Calu3 (cell line): Measurements from ENCODE around the gene SPATC1L. TPM values are rescaled to one million over a fixed set of nuclear protein-coding genes. Genes with fewer than 3 reads are reported as not detected.

Experiments used
- BruUV-seq: library from RNA; stranded (reverse); fragments of 400-500 nt; replicated peaks from 2 replicates; lab custom pipeline; 2021; lab: Mats Ljungman, UMichigan
- CTCF ChIA-PET: fragments of 300-600 bp; sonication (Branson Sonifier 250); formaldehyde crosslinking; loops from one replicate; lab custom pipeline; 2022; ENCODE audit warnings: antibody characterized with exemption; lab: Charles Lee
- DNase-seq: peaks from one replicate; pipeline ENCODE4 v3.0.0; 2022
- H3K27ac Mint-ChIP-seq: one replicate; pipeline ENCODE4 v1.8.0; 2022; ENCODE audit warnings: mixed read lengths; ENCODE audit not compliant: unreplicated experiment
- H3K27me3 Mint-ChIP-seq: one replicate; pipeline ENCODE4 v1.8.0; 2022; ENCODE audit warnings: mixed read lengths; ENCODE audit not compliant: unreplicated experiment
- H3K36me3 Mint-ChIP-seq: one replicate; pipeline ENCODE4 v1.8.0; 2022; ENCODE audit warnings: mild to moderate bottlenecking, moderate library complexity, mixed read lengths; ENCODE audit not compliant: insufficient read depth, unreplicated experiment
- H3K4me1 Mint-ChIP-seq: one replicate; pipeline ENCODE4 v1.8.0; 2022; ENCODE audit warnings: mild to moderate bottlenecking, low read depth, mixed read lengths; ENCODE audit not compliant: unreplicated experiment
- H3K4me3 Mint-ChIP-seq: one replicate; pipeline ENCODE4 v1.8.0; 2022; ENCODE audit warnings: mild to moderate bottlenecking, low read depth, moderate library complexity, mixed read lengths; ENCODE audit not compliant: unreplicated experiment
- H3K9me3 Mint-ChIP-seq: one replicate; pipeline ENCODE4 v1.8.0; 2022; ENCODE audit warnings: low read depth, mixed read lengths; ENCODE audit not compliant: unreplicated experiment
- CTCF ChIP-seq: fragments of 200-600 bp; IDR thresholded peaks from one replicate; pipeline ENCODE4 v1.8.0; 2022; ENCODE audit warnings: antibody characterized with exemption; ENCODE audit not compliant: unreplicated experiment
- intact Hi-C: fragments of 100-400 bp; cut with micrococcal nuclease; formaldehyde crosslinking; loops from one replicate; pipeline ENCODE4 v1.10.0; 2022; ENCODE audit not compliant: unreplicated experiment
- total RNA-seq: library from RNA; stranded (reverse); gene quantifications from 2 replicates; pipeline ENCODE4 v1.2.3, GENCODE V29; 2022

The SPATC1L gene
- total RNA-seq, 1 experiment from 2014 or later: 4.4 TPM

DNA sequence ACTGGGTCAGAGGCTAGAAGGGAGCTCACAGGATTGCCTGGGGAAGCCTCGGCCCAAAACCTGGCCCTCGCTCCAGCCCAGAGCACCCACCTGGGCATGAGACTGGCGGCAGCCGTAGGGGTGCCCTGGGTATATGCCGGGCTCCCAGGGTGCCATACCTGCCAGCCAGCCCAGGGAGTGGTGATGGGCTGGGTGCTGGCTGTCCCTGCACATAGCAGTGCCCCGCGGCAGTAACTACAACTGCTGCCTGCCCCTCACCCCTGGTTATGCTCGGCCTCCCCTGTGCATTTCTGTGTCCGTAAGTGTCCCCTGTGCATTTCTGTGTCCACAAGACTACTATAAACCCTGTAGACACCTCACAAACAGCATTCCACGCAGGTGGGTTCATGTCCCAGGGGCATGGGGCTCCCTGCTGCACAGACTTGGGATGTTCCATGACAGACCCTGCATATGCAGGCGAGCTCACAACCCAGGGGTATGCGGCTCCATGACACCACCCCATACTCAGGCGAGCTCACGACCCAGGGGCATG, 5.8 kb upstream of the SPATC1L start:
- no peak overlapping the region for H3K4me3 Mint-ChIP-seq
- intact Hi-C loops: no loop called here
- TF ChIP-seq CTCF: no peak
- BruUV-seq: no TSS peak
- CTCF ChIA-PET: no interaction called here
- peaks cover 16% of the 10 kb centered on the region for H3K4me1 Mint-ChIP-seq
- no peak overlapping the region for H3K27ac Mint-ChIP-seq
- H3K36me3 Mint-ChIP-seq: peaks cover 27% of the 10 kb centered on the region
- H3K27me3 Mint-ChIP-seq: no peaks in the 10 kb centered on the region
- H3K9me3 Mint-ChIP-seq: no peaks in the 10 kb centered on the region
- no peak for DNase-seq

GRCh38 chr21:46189213-46189958, 5.1 kb upstream of the SPATC1L start:
- intact Hi-C loops: no loop called here
- peaks cover 16% of the 10 kb centered on the region for H3K4me1 Mint-ChIP-seq
- H3K36me3 Mint-ChIP-seq: peaks cover 32% of the 10 kb centered on the region
- H3K4me3 Mint-ChIP-seq: no peak overlapping the region
- no peak for TF ChIP-seq CTCF
- no peaks in the 10 kb centered on the region for H3K9me3 Mint-ChIP-seq
- DNase-seq: no peak
- BruUV-seq: no TSS peak
- CTCF ChIA-PET: no interaction called here
- H3K27ac Mint-ChIP-seq: no peak overlapping the region
- H3K27me3 Mint-ChIP-seq: no peaks in the 10 kb centered on the region

GRCh38 chr21:46188226-46189212, 4.3 kb upstream of the SPATC1L start:
- H3K9me3 Mint-ChIP-seq: no peaks in the 10 kb centered on the region
- no TSS peak for BruUV-seq
- TF ChIP-seq CTCF: no peak
- no peak overlapping the region for H3K4me3 Mint-ChIP-seq
- no peak overlapping the region for H3K27ac Mint-ChIP-seq
- H3K27me3 Mint-ChIP-seq: no peaks in the 10 kb centered on the region
- intact Hi-C loops: no loop called here
- CTCF ChIA-PET: no interaction called here
- peak; percentile 29 for DNase-seq
- peaks cover 16% of the 10 kb centered on the region for H3K4me1 Mint-ChIP-seq
- peaks cover 32% of the 10 kb centered on the region for H3K36me3 Mint-ChIP-seq

- Mint-ChIP-seq H3K9me3 (no peaks in the 10 kb centered on the region), H3K4me1 (peaks cover 16% of the 10 kb centered on the region), H3K27ac (no peak overlapping the region), H3K27me3 (no peaks in the 10 kb centered on the region), H3K4me3 (no peak overlapping the region), H3K36me3 (peaks cover 37% of the 10 kb centered on the region)
- intact Hi-C loops: no loop called here
- DNase-seq: no peak
- no TSS peak for BruUV-seq
- TF ChIP-seq CTCF: no peak
- CTCF ChIA-PET: no interaction called here
These were observed 3.6 kb upstream of the SPATC1L start for GRCh38 chr21:46187814-46188213.
